VCaP (cell line): ENCODE data around the gene TMA7B.

Experiments used
- H3K27ac ChIP-seq: fragments of 450-650 bp; 2 replicates; pipeline ENCODE4 v1.5.1; 2017
- CTCF ChIP-seq: fragments of 450-650 bp; conservative IDR thresholded peaks from 2 replicates; pipeline ENCODE4 v1.5.1; 2017; ENCODE audit warnings: mild to moderate bottlenecking, moderate library complexity

TMA7B gene

GRCh38 chr22:39979048-39979447 is 18.9 kb downstream of the TMA7B start:
- H3K27ac ChIP-seq = no peak overlapping the region
- no peak for TF ChIP-seq CTCF

- H3K27ac ChIP-seq = no peak overlapping the region
- no peak for TF ChIP-seq CTCF
Measured at GRCh38 chr22:39979458-39979857, 19.3 kb downstream of the TMA7B start.

GRCh38 chr22:39980596-39980995 is 20.4 kb downstream of the TMA7B start:
- TF ChIP-seq CTCF = no peak
- H3K27ac ChIP-seq = no peak overlapping the region

GRCh38 chr22:39983346-39983745 is 23.1 kb downstream of the TMA7B start:
- H3K27ac ChIP-seq = no peak overlapping the region
- no peak for TF ChIP-seq CTCF

GRCh38 chr22:39984006-39984405 is 23.8 kb downstream of the TMA7B start:
- TF ChIP-seq CTCF = no peak
- no peak overlapping the region for H3K27ac ChIP-seq

- no peak for TF ChIP-seq CTCF
- H3K27ac ChIP-seq = no peak overlapping the region
Measured at GRCh38 chr22:39984746-39985145, 24.5 kb downstream of the TMA7B start.

GRCh38 chr22:39985383-39986035 is 25.3 kb downstream of the TMA7B start:
- H3K27ac ChIP-seq = no peak overlapping the region
- TF ChIP-seq CTCF = no peak
